Transverse colon (tissue), 4 donors: ENCODE data around the gene PTPRD. TPM values are rescaled to one million over a fixed set of nuclear protein-coding genes. Genes with fewer than 3 reads are reported as not detected.

ENCODE experiments used
- DNase-seq: peaks from one replicate; pipeline ENCODE4 v3.0.0-alpha.2; 2019
- H3K27ac ChIP-seq, 4 donors: fragments of 200-600 bp; sonication (generic); 2 replicates each; pipeline ENCODE4 v1.5.1; 2016 to 2018; ENCODE audit warnings: inconsistent platforms in 4 of 4
- H3K27me3 ChIP-seq: fragments of 200-600 bp; sonication (generic); 2 replicates; pipeline ENCODE4 v1.5.1; 2017; ENCODE audit warnings: inconsistent platforms
- H3K36me3 ChIP-seq, 4 donors: fragments of 200-600 bp; sonication (generic); 2 replicates each; pipeline ENCODE4 v1.5.1; 2017 to 2019; ENCODE audit warnings: inconsistent platforms in 4 of 4
- H3K4me1 ChIP-seq, 4 donors: fragments of 200-600 bp; sonication (generic); 2 replicates each; pipeline ENCODE4 v1.5.1; 2017 to 2020; ENCODE audit warnings: inconsistent platforms in 4 of 4
- H3K4me3 ChIP-seq, 4 donors: fragments of 200-600 bp; sonication (generic); 1 replicate in 1 of 4; 2 replicates in 3 of 4; pipeline versions ENCODE4 v1.5.1 to v1.6.1; 2017 to 2019; ENCODE audit warnings: inconsistent platforms in 4 of 4
- H3K9me3 ChIP-seq, 2 donors: fragments of 200-600 bp; sonication (generic); 2 replicates each; pipeline ENCODE4 v1.5.1; 2017 to 2019; ENCODE audit warnings: inconsistent platforms in 2 of 2
- CTCF ChIP-seq, 5 experiments: fragments of 200-600 bp in 3 of 5; fragments of 450-650 bp in 2 of 5; sonication (generic) in 3 of 5; IDR thresholded peaks; 1 replicate in 2 of 5; 2 replicates in 3 of 5; pipeline ENCODE4 v1.5.1; 2016 to 2017; ENCODE audit warnings: antibody characterized with exemption in 5 of 5, inconsistent platforms in 3 of 5, mild to moderate bottlenecking in 2 of 5, moderate library complexity in 1 of 5
- EP300 ChIP-seq: sonication (generic); formaldehyde crosslinking; IDR thresholded peaks from one replicate; pipeline ENCODE4 v1.6.1; 2017; ENCODE audit warnings: antibody characterized with exemption, low read depth
- POLR2A ChIP-seq: fragments of 450-650 bp; IDR thresholded peaks from one replicate; pipeline ENCODE4 v1.6.1; 2016; ENCODE audit warnings: antibody characterized with exemption, mild to moderate bottlenecking, moderate library complexity
- POLR2AphosphoS5 ChIP-seq, 3 donors: sonication (generic); formaldehyde crosslinking; IDR thresholded peaks; one replicate each; pipeline ENCODE4 v1.6.1; 2016; ENCODE audit warnings: antibody characterized with exemption in 3 of 3
- WGBS, 2 donors: methylation state at CpG; one replicate each; pipeline ENCODE4 v1.1.5; 2018; ENCODE audit warnings: low coverage in 1 of 2; 5-methylcytosine and 5-hydroxymethylcytosine counted together
- in situ Hi-C, 4 donors: fragments of 200-750 bp; cut with MboI; loops; one replicate each; pipeline versions ENCODE4 v1.15.0 to v1.15.1; 2017; ENCODE audit warnings: low sequenced_read_pairs in 3 of 4, low pct_ligation_motif_present in 1 of 4, low pct_unique_long_range_greater_than_20kb in 1 of 4
- intact Hi-C: fragments of 100-400 bp; cut with DNase I; formaldehyde crosslinking; loops from one replicate; pipeline ENCODE4 v1.15.1; 2023; ENCODE audit warnings: low total_unique reads
- total RNA-seq, 4 donors: library from RNA; depleted of rRNA; stranded (reverse); fragments of >200 nt; gene quantifications; one replicate each; pipeline ENCODE4 v1.1.0, GENCODE V29; 2016

PTPRD gene
- total RNA-seq, 4 donors from 2014 or later = 43.0 to 115 (median 79.1) TPM

- no peaks in the 10 kb centered on the region for H3K4me1 ChIP-seq
- no peak overlapping the region for H3K4me3 ChIP-seq
- intact Hi-C loops = no loop called here
- TF ChIP-seq CTCF (IDR thresholded peaks at IDR 0.05) (no peak), POLR2A (no peak), POLR2AphosphoS5 (IDR thresholded peaks at IDR 0.05) (no peak), EP300 (no peak)
- H3K36me3 ChIP-seq = no peaks in the 10 kb centered on the region
- 81 to 92% methylated on average over 13 to 15 of the region's 15 CpGs for WGBS, 2 donors
- H3K27me3 ChIP-seq = no peaks in the 10 kb centered on the region
- in situ Hi-C loops = no loop called here
- DNase-seq = no peak
- no peak overlapping the region for H3K27ac ChIP-seq
- no peaks in the 10 kb centered on the region for H3K9me3 ChIP-seq
Measured at GRCh38 chr9:8331507-8332330, 2281.1 kb downstream of the PTPRD start.

- Histone ChIP-seq H3K4me3 (no peak overlapping the region), H3K9me3 (no peaks in the 10 kb centered on the region), H3K27ac (peak overlapping the region in 2 of 4 donors; percentile 8 to 60), H3K36me3 (no peaks in the 10 kb centered on the region), H3K4me1 (no peaks in the 10 kb centered on the region), H3K27me3 (no peaks in the 10 kb centered on the region)
- WGBS, 2 donors = 59% methylated on average over 7 of the region's 13 CpGs; no CpG with 5 or more reads in 1 of the 2 donors
- TF ChIP-seq POLR2A (no peak), POLR2AphosphoS5 (IDR thresholded peaks at IDR 0.05) (no peak), EP300 (no peak), CTCF (IDR thresholded peaks at IDR 0.05) (no peak)
- intact Hi-C loops (no loop called here), in situ Hi-C loops (no loop called here)
- peak; percentile 23 for DNase-seq
Measured at GRCh38 chr9:8329561-8330283, 2283.1 kb downstream of the PTPRD start.

- TF ChIP-seq CTCF (IDR thresholded peaks at IDR 0.05) (no peak), EP300 (no peak), POLR2AphosphoS5 (IDR thresholded peaks at IDR 0.05) (no peak), POLR2A (no peak)
- Histone ChIP-seq H3K9me3 (peaks cover 0 to 5% of the 10 kb centered on the region in 2 donors), H3K27me3 (no peaks in the 10 kb centered on the region), H3K36me3 (no peaks in the 10 kb centered on the region), H3K27ac (no peak overlapping the region), H3K4me1 (no peaks in the 10 kb centered on the region), H3K4me3 (no peak overlapping the region)
- DNase-seq = no peak
- 88 to 95% methylated on average over 5 of the region's 5 CpGs for WGBS, 2 donors
- in situ Hi-C loops = no loop called here
- intact Hi-C loops = no loop called here
Measured at GRCh38 chr9:8315211-8315610, 2297.6 kb downstream of the PTPRD start.

DNA sequence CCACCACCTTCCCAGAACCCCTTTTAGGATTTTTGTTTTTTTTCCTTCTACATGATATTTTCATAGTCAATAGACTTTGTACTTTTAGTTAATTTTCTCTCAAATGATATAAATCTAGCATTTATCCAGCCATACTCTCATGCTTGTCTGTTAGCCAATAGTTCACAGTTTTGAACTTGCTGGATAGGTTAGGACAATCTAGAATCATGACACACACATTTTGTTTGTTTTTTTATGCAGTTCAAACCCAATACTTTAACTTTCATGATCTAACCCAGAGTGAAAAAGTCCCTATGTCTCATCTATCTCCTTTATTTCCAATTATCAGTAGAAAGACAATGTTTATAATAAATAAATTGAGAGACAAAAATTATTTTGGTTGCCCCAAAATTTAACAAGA lies 2303.5 kb downstream of the PTPRD start:
- Histone ChIP-seq H3K27ac (no peak overlapping the region), H3K4me1 (no peaks in the 10 kb centered on the region), H3K9me3 (peaks cover 0 to 5% of the 10 kb centered on the region in 2 donors), H3K27me3 (no peaks in the 10 kb centered on the region), H3K36me3 (no peaks in the 10 kb centered on the region), H3K4me3 (no peak overlapping the region)
- in situ Hi-C loops (no loop called here), intact Hi-C loops (no loop called here)
- TF ChIP-seq POLR2AphosphoS5 (IDR thresholded peaks at IDR 0.05) (no peak), POLR2A (no peak), EP300 (no peak), CTCF (IDR thresholded peaks at IDR 0.05) (no peak)
- no peak for DNase-seq
